CD4-positive, alpha-beta T cell treated with Interleukin-15 for 4 hours (primary cell): ENCODE results near the gene CSNK1G2.
"Not testable (repeated sequence)": the region's sequence is repeated elsewhere in the genome, so short reads cannot be mapped to it uniquely, and the experiment has no call there.

Experiments used
- DNase-seq: peaks from one replicate; pipeline ENCODE4 v3.0.0-alpha.2; 2020; ENCODE audit warnings: low spot score

CSNK1G2 gene

DNA sequence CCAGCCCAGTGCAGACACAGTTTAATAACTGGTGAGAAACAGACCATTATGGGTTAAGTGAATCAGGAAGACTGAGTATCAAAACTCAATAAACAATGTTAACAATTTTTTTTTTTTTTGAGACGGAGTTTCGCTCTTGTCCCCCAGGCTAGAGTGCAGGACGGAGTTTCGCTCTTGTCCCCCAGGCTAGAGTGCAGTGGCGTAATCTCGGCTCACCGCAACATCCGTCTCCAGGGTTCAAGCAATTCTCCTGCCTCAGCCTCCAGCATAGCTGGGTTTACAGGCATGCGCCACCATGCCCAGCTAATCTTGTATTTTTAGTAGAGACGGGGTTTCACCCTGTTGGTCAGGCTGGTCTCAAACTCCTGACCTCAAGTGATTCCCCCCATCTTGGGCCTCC, 47.5 kb downstream of the CSNK1G2 start:
- not testable (repeated sequence) for DNase-seq

DNA sequence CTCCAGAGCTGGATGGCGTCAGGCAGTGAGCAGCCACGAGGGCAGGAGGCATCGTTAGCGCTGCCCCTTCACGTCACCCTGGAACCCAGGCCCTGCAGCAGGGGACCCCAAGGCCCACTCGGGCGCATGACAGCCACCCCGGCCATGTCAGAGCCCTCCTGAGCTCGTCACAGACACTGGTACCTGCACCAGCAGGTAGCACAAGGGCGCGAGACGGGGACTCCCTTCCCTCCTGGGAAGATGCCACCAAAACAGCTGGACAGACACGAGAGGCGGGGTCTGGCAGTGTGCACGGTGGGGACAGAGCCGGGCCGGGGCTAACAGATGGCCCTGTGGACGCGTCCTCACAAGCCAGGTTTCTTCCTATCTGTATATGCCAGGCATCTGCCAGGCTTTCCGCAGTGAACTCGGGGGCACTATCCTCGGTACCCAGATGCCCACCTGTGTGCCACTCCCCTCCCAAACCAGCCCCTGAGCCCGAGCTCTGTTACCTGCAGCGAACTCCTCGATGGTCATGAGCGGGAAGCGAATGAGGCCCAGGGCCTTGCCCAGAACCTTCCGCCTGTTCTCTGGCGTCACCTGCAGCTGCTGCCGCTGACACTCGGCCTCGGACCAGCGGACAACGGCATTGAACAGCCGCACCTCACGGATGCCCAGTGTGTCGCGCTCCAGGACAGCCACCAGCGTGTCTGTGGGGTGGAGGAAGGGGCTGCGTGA, 48.7 kb downstream of the CSNK1G2 start:
- DNase-seq, result no peak

DNA sequence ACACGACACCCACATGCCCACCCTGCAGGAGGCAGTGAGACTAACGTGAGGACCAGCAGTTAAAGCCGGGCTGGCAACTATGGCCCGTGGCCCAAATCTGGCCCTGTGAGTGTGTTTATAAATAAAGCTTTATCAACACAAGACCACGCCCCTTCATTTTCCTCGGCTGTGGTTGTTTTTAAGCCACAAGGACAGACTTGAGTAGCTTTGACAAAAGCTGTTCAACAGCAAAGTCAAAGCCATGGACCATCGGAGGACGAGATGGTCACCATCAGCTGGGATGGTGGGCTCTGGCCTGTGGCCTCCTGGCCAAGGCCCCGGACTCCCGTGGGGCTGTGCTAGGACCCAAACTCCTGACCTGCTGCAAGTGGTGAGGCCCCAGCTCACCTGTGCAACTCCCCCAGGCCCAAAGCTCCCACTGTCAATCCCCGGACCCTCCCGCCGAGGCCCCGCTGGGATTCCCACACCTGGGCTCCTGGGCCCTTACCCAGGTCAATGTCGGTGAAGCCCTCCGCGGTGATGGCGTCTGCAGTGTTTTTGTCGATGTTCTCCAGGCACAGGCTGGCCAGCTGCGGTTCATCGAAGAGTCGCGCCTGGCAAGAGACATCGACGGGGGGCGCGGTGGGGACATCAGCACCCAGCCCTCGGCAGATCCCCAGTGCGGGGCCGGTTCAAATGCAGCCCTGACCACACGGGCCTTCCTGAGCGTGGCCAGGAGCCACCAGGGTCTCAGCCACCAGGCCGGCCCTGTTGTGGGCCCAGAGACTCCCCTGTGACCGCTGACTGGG, 49.5 kb downstream of the CSNK1G2 start:
- DNase-seq, result no peak

- no peak for DNase-seq
These were observed 50.3 kb downstream of the CSNK1G2 start for GRCh38 chr19:1991018-1991913.

- DNase-seq, result no peak
These were observed 51.8 kb downstream of the CSNK1G2 start for GRCh38 chr19:1992759-1993260.

GRCh38 chr19:1997353-1998233, 56.6 kb downstream of the CSNK1G2 start:
- no peak for DNase-seq

DNA sequence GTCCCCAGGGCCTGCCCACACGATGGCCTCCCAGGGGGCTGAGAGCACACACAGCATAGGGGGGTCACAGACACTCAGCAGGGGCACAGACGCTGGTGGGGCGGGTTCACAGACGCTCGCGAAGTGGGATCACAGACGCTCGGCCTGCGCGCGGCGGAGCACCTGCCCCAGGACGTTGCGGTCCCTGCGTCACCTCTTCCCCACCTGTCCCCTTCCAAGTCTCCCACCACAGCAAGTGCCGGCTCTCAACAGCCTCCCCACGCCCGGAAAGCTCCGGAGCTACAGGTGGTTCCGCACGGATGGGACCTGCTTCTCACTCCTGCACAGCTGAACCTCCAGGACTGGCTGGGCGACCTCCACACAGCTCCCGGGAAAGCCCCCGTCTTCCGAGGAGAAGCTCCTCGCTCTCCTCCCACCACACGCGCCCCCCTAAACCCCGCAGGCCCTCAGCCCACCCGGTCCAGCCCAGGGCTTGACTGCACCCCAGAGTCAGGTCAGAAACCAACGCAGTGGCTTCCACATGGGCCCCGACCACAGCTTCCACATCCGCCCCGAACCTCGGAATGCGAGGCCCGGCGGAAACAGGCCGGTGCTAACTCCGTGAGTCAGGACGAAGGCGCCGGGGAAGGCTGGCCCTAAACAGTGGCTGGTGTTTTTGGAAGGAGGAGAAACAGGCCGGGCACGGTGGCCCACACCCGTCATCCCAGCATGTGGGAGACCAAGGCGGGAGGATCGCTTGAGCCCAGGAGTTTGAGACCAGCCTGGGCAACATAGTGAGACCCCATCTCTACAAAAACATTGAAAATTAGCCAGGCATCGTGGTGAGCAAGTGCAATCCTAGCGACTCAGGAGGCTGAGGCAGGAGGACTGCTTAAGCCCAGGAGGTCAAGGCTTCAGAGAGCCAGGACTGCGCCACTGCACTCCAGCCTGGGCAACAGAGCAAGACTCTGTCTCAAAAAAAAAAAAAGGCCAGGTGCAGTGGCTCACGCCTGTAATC, 58.0 kb downstream of the CSNK1G2 start:
- no peak for DNase-seq

GRCh38 chr19:1999856-2000515, 59.0 kb downstream of the CSNK1G2 start:
- no peak for DNase-seq

GRCh38 chr19:2003874-2004273, 62.9 kb downstream of the CSNK1G2 start:
- no peak for DNase-seq

- no peak for DNase-seq
These were observed 69.2 kb downstream of the CSNK1G2 start for GRCh38 chr19:2010135-2010668.

GRCh38 chr19:2011169-2011568, 70.2 kb downstream of the CSNK1G2 start:
- no peak for DNase-seq

DNA sequence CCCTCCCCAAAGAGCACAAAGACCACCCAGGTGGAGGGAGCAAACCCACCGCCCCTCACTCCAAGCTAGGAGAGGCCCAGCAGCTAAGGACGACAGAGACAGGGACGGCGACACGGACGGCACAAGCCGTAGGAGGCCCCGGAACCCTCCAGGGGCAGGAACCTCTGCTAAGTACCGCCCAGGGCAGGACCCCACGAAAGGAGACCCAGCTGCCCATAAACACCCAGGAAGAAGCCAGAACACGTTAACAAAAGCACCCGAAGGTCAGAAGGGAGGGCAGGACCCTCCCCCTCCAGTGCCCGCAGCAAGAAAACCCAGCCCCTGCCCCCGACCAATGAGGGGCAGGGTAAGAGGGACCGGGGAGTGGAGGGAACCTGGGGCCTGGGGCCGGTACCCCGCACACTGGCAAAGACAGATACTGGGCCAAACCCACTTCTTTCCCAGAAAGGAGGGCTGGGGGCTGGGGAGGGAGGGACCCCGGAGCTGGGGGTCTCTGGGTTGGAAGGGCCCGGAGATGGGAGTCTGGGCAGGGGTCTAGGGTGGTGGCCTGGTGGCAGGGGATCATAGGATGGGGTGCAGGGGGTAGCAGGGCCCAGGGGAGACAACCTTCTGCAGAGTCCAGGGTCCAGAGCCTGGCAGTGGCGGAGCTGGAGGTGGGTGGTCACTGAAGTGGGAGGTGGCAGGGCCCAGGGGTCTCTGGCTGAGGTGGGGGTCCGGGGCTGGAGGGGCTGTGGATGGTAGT, 72.1 kb downstream of the CSNK1G2 start:
- no peak for DNase-seq

- no peak for DNase-seq
These were observed 72.7 kb downstream of the CSNK1G2 start for GRCh38 chr19:2013683-2013961.

- DNase-seq, result no peak
These were observed 73.2 kb downstream of the CSNK1G2 start for GRCh38 chr19:2014131-2014571.

DNA sequence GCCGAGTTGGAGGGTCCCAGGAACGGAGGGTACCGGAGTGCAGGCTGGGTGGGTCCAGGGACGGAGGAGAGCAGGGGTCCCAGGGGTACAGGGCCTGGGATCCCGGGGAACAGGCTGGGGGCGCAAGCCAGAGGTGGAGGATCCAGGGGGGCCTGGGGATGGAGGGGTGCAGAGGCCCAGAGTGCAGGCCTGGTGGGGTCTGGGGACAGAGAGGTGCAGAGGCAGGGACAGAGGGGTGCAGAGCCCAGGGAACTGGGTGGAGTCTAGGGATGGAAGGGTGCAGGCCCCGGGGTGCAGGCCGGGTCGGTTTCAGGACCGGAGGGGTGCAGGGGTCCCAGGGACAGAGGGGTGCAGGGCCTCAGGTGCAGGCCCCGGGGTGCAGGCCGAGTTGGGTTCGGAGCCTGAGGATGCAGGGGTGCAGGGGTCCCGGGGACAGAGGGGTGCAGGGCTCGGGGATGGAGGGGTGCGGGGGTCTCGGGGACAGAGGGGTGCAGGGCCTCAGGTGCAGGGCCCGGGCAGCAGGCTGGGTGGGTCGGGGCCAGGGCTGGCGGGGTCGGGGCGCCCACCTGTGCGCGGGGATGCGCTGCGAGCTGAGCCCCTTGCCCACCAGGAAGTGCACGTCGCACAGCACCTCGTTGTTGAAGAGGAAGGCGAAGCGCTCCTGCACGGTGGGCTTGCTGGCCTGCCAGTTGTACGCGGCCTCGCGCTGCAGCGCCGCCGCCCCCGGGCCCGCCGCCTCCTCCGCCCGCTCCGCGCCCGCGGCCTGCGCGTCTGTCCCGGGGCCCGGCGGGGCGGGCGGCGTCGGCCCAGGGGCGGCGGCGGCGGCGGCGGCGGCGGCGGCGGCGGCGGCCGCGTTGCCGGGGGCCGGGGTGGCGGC, 74.0 kb downstream of the CSNK1G2 start:
- DNase-seq, result no peak

DNA sequence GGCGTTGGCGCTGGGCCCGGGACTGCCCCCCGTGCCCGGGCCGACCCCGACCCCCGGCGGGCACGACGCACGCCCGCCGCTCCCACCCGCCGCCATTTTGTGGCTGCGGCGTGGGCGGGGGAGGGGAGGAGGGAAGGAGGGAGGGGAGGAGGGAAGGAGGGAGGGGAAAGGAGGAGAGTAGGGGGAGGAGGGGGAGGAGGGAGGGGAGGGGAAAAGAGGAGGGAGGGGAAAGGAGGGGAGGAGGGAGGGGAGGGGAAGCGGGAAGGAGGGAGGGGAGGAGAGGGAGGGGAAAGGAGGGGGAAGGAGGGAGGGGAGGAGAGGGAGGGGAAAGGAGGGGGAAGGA, 74.6 kb downstream of the CSNK1G2 start, which contains the start of gene BTBD2:
Gene BTBD2, minus strand, starts transcription at position 107 of the 343 bp plus-strand sequence. Its CDS starts 11 bp downstream, at position 96.
- DNase-seq, result peak; percentile 56

DNA sequence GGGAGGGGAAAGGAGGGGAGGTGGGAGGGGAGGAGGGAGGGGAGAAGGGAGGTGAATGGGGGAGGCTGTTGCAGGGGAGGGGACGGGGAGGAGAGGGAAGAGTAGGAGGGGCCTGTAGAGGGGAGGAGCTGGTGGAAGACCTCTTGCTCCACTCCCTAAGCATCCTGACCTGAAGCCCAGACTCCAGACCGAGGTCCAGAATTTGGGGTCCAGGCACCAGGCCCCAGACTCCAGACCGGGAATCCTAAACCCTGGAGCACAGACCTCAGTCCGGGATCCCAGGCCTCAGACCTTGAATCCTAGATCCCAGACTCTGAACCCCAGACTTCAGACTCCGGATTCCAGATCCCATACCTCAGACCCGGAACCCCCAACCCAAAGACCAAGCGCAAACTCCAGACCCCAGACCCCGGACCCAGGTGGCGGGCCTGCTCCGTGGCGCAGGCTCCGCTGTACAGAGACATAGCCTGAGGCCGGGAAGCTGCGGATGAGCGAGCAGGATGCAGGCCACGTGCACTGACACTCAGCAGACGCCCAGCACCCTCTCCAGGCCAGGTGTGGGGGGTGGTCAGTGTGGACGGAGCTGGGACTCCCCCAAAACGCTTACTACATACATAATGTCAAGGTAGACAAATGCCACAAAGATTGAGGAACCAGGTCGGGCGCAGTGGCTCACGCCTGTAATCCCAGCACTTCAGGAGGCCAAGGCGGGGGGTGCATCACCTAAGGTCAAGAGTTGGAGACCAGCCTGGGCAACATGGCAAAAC, 75.3 kb downstream of the CSNK1G2 start:
- DNase-seq, result peak; percentile 65
